ENCODE results near the gene EIF6. TPM values are rescaled to one million over a fixed set of nuclear protein-coding genes. Genes with fewer than 3 reads are reported as not detected.

EIF6 gene
- total RNA-seq, 1 donor from 2014 or later: 66.9 TPM

DNA sequence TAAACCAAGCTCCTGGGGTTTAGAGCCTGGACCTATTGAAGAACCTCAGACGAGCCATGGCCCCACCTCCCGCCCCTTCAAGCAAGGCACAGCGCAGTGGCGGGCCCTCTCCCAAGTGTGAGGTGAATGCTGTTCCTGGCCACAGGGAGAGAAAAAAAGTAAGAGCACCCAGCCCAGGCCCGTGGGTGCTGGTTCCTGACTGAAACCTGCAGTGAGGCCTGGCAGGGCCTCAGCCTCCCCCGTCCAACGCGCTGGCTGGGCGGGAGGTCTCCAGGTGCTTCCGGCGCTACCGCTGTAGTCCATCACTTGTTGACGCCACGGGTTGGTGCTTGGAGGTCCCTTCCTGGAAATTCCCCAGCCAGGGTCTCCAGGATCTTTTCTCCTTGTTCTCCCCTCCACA lies 13.2 kb upstream of the EIF6 start:
- DNase-seq (ENCODE audit: low spot score) (no peak), ATAC-seq (no peak)
- intact Hi-C loops (cut with DNase I): no loop called here

DNA sequence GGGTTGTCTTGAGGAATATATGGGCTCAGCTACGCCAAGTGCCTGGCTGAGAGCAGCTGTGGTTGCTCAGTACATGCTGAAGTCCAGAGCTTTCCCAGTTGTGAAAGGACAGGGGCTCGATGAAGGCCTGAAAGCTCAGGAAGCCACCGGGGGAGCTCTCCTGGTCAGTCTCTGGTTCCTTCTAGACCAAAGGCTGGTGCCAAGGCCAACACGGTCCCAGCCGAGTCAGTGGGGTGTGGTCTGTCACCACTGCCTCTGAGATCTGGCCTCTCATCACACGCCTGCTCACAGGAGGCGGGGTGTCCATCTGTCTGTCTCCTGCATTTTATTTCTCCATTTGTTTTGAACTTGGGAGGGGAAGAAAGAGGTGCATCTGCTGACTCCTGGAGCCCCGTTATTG lies 12.6 kb upstream of the EIF6 start:
- ATAC-seq: no peak
- intact Hi-C loops (cut with DNase I): no loop called here
- no peak for DNase-seq (ENCODE audit: low spot score)

- intact Hi-C loops (cut with DNase I): no loop called here
- ATAC-seq (no peak), DNase-seq (ENCODE audit: low spot score) (no peak)
Observed at GRCh38 chr20:35296101-35296554, 11.6 kb upstream of the EIF6 start.

- intact Hi-C loops (cut with DNase I): no loop called here
- DNase-seq (ENCODE audit: low spot score) (no peak), ATAC-seq (no peak)
Observed at GRCh38 chr20:35295674-35296073, 11.1 kb upstream of the EIF6 start.

- intact Hi-C loops (cut with DNase I): no loop called here
- no peak for DNase-seq (ENCODE audit: low spot score)
- ATAC-seq: no peak
Observed at GRCh38 chr20:35295058-35295457, 10.5 kb upstream of the EIF6 start.

DNA sequence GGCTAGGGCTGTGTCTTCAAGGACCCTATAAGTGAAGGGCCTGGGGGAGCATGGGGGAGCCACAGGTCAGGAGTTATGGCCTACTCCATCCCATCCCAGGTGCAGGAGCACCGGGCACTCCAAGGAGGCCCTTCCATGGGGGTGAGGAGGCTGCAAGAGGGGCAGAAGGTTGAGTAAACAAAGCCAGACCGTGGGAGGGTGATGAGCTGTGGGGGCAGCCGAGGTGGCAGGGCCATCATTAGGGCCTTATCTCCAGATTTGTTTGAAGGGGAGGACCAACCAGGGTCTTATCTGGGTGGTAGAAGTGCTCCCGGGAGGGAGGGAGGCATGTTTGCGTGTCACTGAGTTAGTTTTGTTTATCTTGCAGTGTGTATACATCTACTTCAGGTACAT lies 9.7 kb upstream of the EIF6 start:
- ATAC-seq (no peak), DNase-seq (ENCODE audit: low spot score) (no peak)
- intact Hi-C loops (cut with DNase I): no loop called here

GRCh38 chr20:35293303-35294292 lies 9.0 kb upstream of the EIF6 start:
- DNase-seq (ENCODE audit: low spot score) (no peak), ATAC-seq (no peak)
- intact Hi-C loops (cut with DNase I): no loop called here

DNA sequence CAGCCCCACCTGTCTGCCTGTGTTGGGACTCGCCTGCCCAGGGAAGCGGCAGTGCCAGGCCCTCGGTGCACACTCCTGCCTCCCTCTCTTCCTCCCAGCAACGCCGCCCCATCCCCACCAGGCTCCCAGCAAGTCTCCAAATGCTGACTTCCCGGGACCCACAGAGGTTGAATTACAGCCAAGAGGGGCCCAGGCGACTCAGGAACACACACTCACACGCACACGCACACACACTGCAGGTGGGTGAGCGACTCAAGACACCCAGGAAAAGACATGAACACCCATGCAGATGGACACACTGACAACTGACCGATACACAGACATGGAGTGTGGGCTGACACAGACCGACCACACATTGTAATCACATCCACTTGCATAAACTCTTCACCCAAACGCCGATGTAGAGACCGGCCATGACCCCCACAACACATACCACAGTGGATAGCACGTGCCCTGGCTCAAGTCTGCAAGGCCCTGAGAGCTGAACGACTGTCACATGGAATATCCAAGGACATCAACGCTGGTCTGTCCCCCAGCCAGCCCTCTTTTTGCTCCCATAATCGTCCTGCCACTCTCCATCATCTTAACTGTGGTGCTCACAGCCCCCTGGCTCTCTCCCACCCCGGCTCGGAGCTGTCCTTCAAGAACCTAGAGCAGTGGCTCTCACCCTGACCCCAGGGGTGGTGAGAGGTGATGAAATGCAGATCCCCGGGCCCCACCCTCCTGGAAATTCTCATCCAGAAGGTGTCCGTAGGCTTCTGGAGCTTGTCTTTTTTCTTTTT lies 8.1 kb upstream of the EIF6 start:
- no peak for ATAC-seq
- intact Hi-C loops (cut with DNase I): no loop called here
- no peak for DNase-seq (ENCODE audit: low spot score)

DNA sequence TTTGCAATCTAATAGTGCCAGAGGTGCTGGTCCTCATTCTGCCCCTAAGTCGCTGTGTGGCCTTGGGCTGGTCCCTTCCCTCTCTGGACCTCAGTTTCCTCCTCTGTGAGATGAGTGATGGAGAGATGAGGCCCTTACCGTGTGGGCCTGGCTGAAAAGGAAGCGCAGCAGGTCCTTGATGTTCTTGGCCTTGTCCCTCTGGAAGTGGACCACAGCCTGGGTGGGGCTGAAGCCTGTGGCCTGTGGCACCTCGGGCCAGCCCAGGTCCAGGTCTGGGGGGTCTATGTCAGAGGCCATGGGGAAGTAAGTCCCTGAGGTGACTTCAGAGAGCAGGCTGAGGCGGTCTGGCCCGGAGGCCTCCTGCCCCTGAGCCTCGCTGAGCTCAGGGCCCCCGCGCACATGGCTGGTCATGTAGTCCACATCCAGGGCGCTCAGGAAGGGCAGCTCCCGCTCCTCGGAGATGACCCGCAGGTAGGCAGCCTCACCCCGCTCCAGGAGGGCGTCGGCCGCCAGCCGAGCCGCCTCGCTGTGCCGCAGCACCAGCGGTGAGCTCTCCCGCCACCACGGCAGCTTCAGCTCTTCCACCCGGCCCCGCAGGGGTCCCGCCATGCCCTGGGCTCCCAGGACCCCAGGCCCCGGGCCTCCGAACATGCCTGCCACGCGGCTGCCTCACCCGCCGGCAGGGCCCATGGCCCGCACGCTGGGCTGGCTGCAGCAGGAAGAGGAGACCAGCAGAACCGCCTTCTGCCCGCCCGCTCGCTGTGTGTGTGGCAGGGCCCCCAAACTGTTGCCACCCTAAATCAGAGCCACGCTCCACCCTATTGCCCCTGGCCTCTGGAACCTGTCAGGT lies 7.3 kb upstream of the EIF6 start, which contains the start of gene FAM83C:
Gene FAM83C, minus strand, starts transcription at position 772 of the 850 bp plus-strand sequence. Its CDS starts 121 bp downstream, at position 651.
- no peak for DNase-seq (ENCODE audit: low spot score)
- ATAC-seq: no peak
- intact Hi-C loops (cut with DNase I): no loop called here

- intact Hi-C loops (cut with DNase I): no loop called here
- ATAC-seq: no peak
- DNase-seq (ENCODE audit: low spot score): no peak
Observed at GRCh38 chr20:35290887-35291417, 6.4 kb upstream of the EIF6 start.

GRCh38 chr20:35290186-35290886 lies 5.8 kb upstream of the EIF6 start:
- intact Hi-C loops (cut with DNase I): no loop called here
- DNase-seq (ENCODE audit: low spot score): no peak
- ATAC-seq: no peak

DNA sequence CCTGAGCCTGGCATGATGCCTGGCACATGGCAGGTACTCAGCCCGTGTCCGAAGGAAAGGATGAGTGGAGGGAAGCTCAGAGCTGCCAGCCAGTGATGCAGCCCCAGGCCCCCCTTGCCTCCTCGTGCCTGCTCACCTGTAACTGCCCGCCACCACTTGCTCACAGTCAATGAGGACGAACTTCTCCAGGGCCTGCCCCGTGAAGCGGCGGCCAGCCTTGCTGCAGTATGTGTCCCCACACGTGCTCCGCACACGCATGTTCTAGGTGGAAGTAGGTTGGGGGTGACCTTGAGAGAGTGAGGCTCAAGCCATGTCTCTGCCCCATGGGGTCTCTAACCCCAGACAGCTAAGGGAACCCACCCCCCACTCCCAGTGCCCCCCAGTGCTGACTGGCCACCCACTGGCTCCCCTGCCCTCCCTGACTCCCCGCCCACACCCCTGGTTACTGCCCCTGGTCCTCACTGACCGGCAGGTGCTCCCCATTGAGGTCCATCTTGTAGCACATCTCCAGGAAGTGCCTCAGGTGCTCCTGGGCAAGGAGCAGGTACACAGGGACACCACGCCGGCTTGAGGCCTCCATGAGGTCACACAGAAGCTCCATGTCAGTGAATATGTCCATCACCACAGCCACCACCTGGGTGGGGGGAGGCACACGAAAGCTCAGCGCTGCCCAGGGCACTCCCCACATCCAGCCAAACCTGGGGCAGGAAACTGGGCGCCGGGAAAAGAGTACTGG lies 3.9 kb upstream of the EIF6 start:
- intact Hi-C loops (cut with DNase I): no loop called here
- ATAC-seq (no peak), DNase-seq (ENCODE audit: low spot score) (no peak)

GRCh38 chr20:35287509-35288324 lies 3.1 kb upstream of the EIF6 start:
- intact Hi-C loops (cut with DNase I): no loop called here
- ATAC-seq (no peak), DNase-seq (ENCODE audit: low spot score) (no peak)

- ATAC-seq (no peak), DNase-seq (ENCODE audit: low spot score) (no peak)
- intact Hi-C loops (cut with DNase I): no loop called here
Observed at GRCh38 chr20:35286899-35287508, 2.4 kb upstream of the EIF6 start.

DNA sequence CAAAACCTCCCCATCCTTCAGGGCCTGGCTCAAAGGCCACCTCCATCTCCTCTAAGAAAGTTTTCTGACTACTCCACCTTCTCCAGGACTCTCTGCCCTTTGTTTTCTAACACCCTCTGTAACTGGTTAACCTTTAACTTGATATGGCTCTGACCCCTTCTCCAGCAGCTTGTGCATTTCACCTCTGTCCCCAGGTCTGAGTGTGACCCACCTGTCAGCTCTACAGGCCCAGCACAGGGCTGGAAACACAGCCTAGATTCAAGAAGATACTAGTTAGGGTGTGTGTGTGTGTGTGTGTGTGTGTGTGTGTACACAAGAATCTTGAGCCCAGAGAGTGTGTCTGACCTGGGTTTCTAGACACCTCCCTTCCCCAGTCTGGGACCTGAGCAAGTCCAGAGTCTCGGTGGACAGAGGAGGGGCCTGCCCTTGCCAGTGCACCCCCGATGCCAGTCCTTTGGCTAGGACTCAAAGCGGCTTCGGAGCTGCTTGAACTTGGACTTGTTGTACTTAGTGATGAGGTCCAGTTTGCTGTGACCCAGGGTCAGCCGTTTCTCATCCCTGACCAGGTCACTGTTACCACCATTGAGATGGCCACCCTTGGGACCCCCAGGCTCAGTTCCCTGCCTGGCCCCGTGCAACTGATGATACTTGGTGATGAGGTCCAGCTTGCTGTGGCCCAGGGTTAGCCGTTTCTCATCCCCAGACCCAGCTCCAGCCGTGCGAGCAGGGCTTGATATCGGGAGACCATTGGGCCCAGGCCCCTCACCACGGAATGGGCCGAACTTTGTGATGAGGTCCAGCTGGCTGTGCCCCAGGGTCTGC lies 1.7 kb upstream of the EIF6 start:
- DNase-seq (ENCODE audit: low spot score) (no peak), ATAC-seq (no peak)

DNA sequence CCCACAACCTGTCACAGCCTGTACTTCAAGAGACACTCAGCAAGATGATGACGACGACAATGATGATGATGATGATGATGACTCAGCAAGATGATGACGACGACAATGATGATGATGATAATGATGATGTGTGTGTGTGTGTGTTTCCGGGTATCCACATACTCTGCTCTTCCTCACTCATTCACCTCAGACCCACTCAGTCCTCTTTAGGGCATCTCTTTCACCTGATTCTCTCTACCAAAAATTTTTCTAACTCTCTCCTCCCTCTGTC lies 1.2 kb upstream of the EIF6 start:
- DNase-seq (ENCODE audit: low spot score) (no peak), ATAC-seq (no peak)
- intact Hi-C loops (cut with DNase I): no loop called here

More for the DNA sequence above, 1.7 kb upstream of the EIF6 start:
- intact Hi-C loops (cut with DNase I): no loop called here

All from sciatic nerve (tissue), 2 donors.